ENCODE measurements around the gene LALBA. TPM values are rescaled to one million over a fixed set of nuclear protein-coding genes. Genes with fewer than 3 reads are reported as not detected.
A peak's percentile ranks its signal among the peaks of the same experiment; 100 is the strongest.
"Not testable (repeated sequence)": the region's sequence is repeated elsewhere in the genome, so short reads cannot be mapped to it uniquely, and the experiment has no call there.

Gene LALBA
- total RNA-seq, 1 experiment from 2014 or later: not detected

DNA sequence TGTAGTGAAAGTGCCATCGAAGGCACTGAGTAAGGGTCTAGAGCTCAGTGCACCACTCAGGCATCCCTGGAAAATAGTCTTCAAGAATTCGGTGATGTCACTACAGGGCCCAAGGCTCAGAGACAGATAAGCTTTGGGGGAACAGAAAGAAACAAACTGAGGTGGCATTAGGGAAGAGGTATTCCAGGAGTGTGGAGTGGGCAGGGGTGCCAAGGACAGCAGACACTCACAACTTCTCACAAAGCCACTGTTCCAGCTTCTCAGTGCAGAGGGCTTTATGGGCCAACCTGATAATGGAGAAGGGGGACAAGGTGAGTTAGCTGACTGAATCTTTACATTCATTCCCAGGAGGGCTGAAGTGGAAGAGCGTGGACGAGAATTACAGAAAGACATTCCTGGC is 2.1 kb downstream of the LALBA start:
- CTCF ChIA-PET: no interaction called here
- no peak overlapping the region for H3K27ac Mint-ChIP-seq (ENCODE audit: unreplicated experiment)
- no TSS peak for BruUV-seq (replicated peaks)
- H3K9me3 Mint-ChIP-seq (ENCODE audit: low read depth, unreplicated experiment): no peaks in the 10 kb centered on the region
- H3K4me1 Mint-ChIP-seq (ENCODE audit: low read depth, unreplicated experiment): no peaks in the 10 kb centered on the region
- H3K36me3 Mint-ChIP-seq (ENCODE audit: insufficient read depth, unreplicated experiment): no peaks in the 10 kb centered on the region
- TF ChIP-seq, protein P1, sequence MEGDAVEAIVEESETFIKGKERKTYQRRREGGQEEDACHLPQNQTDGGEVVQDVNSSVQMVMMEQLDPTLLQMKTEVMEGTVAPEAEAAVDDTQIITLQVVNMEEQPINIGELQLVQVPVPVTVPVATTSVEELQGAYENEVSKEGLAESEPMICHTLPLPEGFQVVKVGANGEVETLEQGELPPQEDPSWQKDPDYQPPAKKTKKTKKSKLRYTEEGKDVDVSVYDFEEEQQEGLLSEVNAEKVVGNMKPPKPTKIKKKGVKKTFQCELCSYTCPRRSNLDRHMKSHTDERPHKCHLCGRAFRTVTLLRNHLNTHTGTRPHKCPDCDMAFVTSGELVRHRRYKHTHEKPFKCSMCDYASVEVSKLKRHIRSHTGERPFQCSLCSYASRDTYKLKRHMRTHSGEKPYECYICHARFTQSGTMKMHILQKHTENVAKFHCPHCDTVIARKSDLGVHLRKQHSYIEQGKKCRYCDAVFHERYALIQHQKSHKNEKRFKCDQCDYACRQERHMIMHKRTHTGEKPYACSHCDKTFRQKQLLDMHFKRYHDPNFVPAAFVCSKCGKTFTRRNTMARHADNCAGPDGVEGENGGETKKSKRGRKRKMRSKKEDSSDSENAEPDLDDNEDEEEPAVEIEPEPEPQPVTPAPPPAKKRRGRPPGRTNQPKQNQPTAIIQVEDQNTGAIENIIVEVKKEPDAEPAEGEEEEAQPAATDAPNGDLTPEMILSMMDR (IDR thresholded peaks at IDR 0.05; ENCODE audit: unreplicated experiment): no peak
- intact Hi-C loops (cut with micrococcal nuclease; ENCODE audit: unreplicated experiment): no loop called here
- H3K27me3 Mint-ChIP-seq (ENCODE audit: unreplicated experiment): peaks cover 53% of the 10 kb centered on the region
- DNase-seq: no peak
- no peak overlapping the region for H3K4me3 Mint-ChIP-seq (ENCODE audit: low read depth, unreplicated experiment)

DNA sequence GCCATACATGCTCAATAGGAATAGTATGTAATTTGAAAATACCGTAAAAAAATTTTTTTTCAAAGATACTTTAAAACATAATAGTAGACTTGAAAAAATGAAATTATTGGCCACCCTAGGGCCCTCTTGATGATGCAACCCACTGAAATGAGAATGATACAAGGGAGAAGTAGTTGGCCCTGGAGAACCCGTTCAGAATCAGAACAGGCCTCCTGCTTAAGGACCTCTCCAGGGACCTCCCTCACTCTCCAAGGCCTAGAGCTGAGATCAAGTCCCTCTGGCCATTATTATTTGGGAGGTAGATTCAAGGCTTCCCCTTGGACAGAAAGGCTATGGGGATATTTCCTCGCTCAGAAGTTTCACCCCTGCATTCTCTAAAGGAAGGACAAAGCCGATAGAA is 11.9 kb downstream of the LALBA start:
- Mint-ChIP-seq H3K27me3 (ENCODE audit: unreplicated experiment) (peaks cover 45% of the 10 kb centered on the region), H3K9me3 (ENCODE audit: low read depth, unreplicated experiment) (peaks cover 3% of the 10 kb centered on the region), H3K27ac (ENCODE audit: unreplicated experiment) (no peak overlapping the region), H3K4me1 (ENCODE audit: low read depth, unreplicated experiment) (no peaks in the 10 kb centered on the region), H3K4me3 (ENCODE audit: low read depth, unreplicated experiment) (no peak overlapping the region), H3K36me3 (ENCODE audit: insufficient read depth, unreplicated experiment) (no peaks in the 10 kb centered on the region)
- TF ChIP-seq, protein P1 (IDR thresholded peaks at IDR 0.05; ENCODE audit: unreplicated experiment): no peak
- DNase-seq: no peak
- CTCF ChIA-PET: no interaction called here
- BruUV-seq (replicated peaks): no TSS peak
- intact Hi-C loops (cut with micrococcal nuclease; ENCODE audit: unreplicated experiment): no loop called here

DNA sequence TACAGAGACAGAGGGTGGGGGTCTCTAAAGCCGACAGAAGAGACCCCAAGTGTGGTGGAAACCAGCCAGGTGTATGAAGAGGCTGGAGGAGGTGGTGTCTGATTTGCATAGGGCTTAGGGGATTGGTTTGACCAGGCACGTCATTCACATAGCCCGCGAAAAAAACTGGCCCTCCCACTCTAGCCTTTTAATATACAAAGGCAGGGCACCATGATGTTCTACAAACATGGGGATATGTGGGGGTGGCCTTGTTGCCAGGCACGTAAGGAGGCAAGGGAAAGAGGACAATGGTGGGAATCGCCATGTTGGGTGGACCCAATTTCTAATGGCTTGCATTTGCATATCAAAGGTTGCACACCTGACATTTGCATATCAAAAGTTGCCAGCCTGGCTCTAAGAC is 13.2 kb downstream of the LALBA start:
- Mint-ChIP-seq H3K4me1 (ENCODE audit: low read depth, unreplicated experiment) (no peaks in the 10 kb centered on the region), H3K27ac (ENCODE audit: unreplicated experiment) (no peak overlapping the region), H3K4me3 (ENCODE audit: low read depth, unreplicated experiment) (no peak overlapping the region), H3K36me3 (ENCODE audit: insufficient read depth, unreplicated experiment) (no peaks in the 10 kb centered on the region), H3K9me3 (ENCODE audit: low read depth, unreplicated experiment) (peaks cover 3% of the 10 kb centered on the region), H3K27me3 (ENCODE audit: unreplicated experiment) (peaks cover 45% of the 10 kb centered on the region)
- CTCF ChIA-PET: no interaction called here
- DNase-seq: no peak
- intact Hi-C loops (cut with micrococcal nuclease; ENCODE audit: unreplicated experiment): no loop called here
- TF ChIP-seq, protein P1 (IDR thresholded peaks at IDR 0.05; ENCODE audit: unreplicated experiment): no peak
- no TSS peak for BruUV-seq (replicated peaks)

DNA sequence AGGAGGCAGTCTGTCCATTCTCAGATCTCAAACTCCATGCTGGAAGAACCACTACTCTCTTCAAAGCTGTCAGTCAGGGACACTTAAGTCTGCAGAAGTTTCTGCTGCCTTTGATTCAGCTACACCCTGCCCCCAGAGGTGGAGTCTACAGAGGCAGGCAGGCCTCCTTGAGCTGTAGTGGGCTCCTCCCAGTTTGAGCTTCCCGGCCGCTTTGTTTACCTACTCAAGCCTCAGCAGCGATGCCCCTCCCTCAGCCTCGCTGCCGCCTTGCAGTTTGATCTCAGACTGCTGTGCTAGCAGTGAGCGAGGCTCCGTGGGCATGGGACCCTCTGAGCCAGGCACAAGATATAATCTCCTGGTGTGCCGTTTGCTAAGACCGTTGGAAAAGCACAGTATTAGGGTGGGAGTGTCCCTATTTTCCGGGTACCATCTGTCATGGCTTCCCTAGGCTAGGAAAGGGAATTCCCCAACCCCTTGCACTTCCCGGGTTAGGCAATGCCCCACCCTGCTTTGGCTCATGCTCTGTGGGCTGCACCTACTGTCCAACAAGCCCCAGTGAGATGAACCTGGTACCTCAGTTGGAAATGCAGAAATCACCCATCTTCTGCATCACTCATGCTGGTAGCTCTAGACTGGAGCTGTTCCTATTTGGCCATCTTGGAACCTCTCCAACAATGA is 16.0 kb downstream of the LALBA start:
- H3K4me1 Mint-ChIP-seq (ENCODE audit: low read depth, unreplicated experiment); intact Hi-C loops (cut with micrococcal nuclease; ENCODE audit: unreplicated experiment); H3K27ac Mint-ChIP-seq (ENCODE audit: unreplicated experiment); H3K9me3 Mint-ChIP-seq (ENCODE audit: low read depth, unreplicated experiment); H3K36me3 Mint-ChIP-seq (ENCODE audit: insufficient read depth, unreplicated experiment); BruUV-seq (replicated peaks): not testable (repeated sequence)
- peak overlapping the region; percentile 64 for H3K4me3 Mint-ChIP-seq (ENCODE audit: low read depth, unreplicated experiment)
- DNase-seq: peak; percentile 35
- CTCF ChIA-PET: interaction anchor here (0.6 kb wide), 1 partner anchor 323 kb away, joined by 3 read pairs; no protein-coding TSS in a partner anchor
- peaks cover 53% of the 10 kb centered on the region for H3K27me3 Mint-ChIP-seq (ENCODE audit: unreplicated experiment)

DNA sequence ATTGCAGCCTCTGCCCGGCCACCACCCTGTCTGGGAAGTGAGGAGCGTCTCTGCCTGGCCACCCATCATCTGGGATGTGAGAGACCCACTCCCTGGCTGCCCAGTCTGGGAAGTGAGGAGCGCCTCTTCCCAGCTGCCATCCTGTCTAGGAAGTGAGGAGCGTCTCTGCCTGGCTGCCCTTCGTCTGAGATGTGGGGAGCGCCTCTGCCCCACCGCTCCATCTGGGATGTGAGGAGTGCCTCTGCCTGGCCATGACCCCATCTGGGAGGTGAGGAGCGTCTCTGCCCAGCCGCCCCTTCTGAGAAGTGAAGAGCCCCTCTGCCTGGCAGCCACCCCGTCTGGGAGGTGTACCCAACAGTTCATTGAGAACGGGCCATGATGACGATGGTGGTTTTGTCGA is 18.2 kb downstream of the LALBA start:
- peaks cover 49% of the 10 kb centered on the region for H3K27me3 Mint-ChIP-seq (ENCODE audit: unreplicated experiment)
- H3K4me1 Mint-ChIP-seq (ENCODE audit: low read depth, unreplicated experiment); CTCF ChIA-PET; H3K9me3 Mint-ChIP-seq (ENCODE audit: low read depth, unreplicated experiment); H3K27ac Mint-ChIP-seq (ENCODE audit: unreplicated experiment); DNase-seq; BruUV-seq (replicated peaks); intact Hi-C loops (cut with micrococcal nuclease; ENCODE audit: unreplicated experiment); H3K36me3 Mint-ChIP-seq (ENCODE audit: insufficient read depth, unreplicated experiment); H3K4me3 Mint-ChIP-seq (ENCODE audit: low read depth, unreplicated experiment): not testable (repeated sequence)

DNA sequence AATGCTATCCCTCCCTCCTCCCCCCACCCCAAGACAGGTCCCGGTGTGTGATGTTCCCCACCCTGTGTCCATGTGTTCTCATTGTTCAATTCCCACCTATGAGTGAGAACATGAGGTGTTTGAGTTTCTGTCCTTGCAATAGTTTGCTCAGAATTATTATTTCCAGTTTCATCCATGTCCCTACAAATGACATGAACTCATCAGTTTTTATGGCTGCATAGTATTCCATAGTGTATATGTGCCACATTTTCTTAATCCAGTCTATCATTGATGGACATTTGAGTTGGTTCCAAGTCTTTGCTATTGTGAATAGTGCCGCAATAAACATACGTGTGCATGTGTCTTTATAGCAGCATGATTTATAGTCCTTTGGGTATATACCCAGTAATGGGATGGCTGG is 22.8 kb downstream of the LALBA start:
- H3K27me3 Mint-ChIP-seq (ENCODE audit: unreplicated experiment): peaks cover 35% of the 10 kb centered on the region
- H3K27ac Mint-ChIP-seq (ENCODE audit: unreplicated experiment); BruUV-seq (replicated peaks); H3K4me1 Mint-ChIP-seq (ENCODE audit: low read depth, unreplicated experiment); CTCF ChIA-PET; H3K4me3 Mint-ChIP-seq (ENCODE audit: low read depth, unreplicated experiment); intact Hi-C loops (cut with micrococcal nuclease; ENCODE audit: unreplicated experiment); H3K36me3 Mint-ChIP-seq (ENCODE audit: insufficient read depth, unreplicated experiment); DNase-seq; H3K9me3 Mint-ChIP-seq (ENCODE audit: low read depth, unreplicated experiment): not testable (repeated sequence)
